DMS53 treated with DMSO at 0.1 percent for 48 hours (cell line): ENCODE data around the gene TMIGD2.
"Not testable (repeated sequence)": the region's sequence is repeated elsewhere in the genome, so short reads cannot be mapped to it uniquely, and the experiment has no call there.

Source experiments
- DNase-seq: peaks from one replicate; lab custom pipeline; 2025; ENCODE audit not compliant: unreplicated experiment; lab: John Stamatoyannopoulos, UW

TMIGD2 gene

DNA sequence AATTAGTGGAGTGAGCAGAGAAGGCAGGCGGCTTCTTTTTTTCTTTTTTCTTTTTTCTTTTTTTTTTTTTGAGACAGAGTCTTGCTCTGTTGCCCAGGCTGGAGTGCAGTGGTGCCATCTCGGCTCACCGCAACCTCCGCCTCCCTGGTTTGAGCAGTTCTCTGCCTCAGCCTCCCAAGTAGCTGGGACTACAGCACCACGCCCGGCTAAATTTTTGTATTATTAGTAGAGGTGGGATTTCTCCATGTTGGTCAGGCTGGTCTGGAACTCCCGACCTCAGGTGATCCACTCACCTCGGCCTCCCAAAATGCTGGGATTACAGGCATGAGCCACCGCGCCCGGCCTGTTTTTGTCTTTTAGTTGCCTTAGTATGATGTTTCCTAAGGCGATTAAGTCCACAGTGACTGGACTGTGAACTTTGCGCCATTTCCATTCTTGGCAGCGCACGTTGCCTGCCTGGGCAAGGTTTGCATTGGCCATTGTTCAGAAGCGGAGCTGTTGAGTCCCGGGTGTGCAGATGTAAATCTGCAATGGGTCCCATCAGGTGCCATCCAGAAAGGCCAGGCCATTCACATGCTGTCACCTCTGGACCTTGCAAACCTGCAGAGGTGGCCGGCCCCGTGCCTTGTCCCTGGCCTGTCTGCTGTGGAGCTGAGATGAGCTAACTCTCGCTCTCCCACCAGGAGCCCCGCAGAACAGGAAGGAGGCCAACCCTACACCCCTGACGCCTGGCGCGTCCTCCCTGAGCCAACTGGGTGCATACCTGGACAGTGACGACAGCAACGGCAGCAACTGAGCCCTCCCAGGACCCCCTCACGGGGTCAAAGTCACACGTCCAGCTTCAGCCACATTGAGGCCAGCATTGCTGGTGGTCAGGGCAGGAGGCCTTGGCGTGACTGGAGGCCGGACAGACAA is 34.0 kb downstream of the TMIGD2 start:
- DNase-seq, result no peak

DNA sequence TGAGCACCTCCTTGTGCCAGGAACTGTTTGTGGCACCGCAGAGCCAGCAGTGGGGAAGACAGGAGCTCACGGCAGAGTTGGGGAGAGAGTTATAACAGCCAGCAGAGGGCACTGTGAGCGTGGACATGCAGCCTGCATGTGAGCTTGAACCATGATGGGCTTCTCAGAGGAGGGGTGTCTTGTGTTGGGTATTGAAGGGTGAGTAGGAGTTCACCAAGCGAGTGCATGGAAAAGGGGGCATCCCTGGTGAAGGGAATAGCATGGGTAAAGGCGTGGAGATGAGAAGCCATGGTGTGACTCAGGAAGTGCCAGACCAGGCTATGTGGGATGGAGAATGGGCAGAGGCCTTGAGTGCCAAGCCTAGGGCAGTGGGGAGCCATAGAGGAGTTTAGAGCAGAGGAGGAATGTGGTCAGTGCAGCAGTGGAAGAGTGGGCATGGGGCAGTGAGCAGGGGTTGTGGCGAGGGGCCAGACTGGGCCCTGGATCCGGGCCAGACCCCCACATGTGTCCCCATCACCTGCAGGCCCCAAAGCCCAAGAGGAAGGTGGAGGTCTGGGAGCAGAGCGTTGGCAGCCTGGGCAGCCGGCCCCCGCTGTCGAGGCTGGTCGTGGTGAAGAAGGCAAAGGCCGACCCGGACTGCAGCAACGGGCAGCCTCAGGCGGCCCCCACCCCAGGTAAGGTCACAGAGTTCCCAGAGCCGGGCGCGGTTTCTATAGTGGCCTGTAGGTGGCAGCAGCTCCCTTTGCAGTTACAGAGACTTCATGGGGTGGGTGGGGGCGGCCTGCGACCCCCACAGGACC is 34.9 kb downstream of the TMIGD2 start:
- DNase-seq, result no peak

DNA sequence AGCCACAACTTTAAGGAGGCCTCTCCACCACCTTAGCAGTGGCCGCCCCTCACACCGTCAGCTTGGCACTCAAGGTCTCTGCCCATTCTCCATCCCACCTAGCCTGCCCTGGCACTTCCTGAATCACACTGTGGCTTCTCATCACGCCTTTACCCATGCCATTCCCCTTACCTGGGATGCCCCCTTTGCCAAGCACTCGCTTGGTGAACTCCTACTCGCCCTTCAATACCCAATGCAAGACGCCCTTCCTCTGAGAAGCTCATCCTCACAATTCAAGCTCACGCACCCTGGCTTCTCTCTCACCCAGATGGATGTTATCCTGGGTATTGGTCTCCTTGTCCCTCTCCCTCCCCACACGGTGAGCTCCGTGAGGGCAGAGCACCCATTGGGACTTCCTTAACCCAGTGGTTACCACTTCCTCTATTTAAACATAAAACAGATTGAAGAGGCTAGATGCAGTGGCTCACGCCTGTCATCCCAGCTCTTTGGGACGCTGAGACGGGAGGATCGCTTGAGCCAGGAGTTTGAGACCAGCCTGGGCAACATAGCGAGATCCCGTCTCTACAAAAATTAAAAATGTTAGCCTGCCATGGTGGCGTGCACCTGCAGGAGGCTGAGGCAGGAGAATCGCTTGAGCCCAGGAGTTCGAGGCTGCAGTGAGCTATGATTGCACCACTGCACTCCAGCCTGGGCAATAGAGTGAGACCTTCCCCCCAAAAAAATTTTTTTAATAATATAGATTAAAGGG is 35.8 kb downstream of the TMIGD2 start:
- DNase-seq, result no peak

DNA sequence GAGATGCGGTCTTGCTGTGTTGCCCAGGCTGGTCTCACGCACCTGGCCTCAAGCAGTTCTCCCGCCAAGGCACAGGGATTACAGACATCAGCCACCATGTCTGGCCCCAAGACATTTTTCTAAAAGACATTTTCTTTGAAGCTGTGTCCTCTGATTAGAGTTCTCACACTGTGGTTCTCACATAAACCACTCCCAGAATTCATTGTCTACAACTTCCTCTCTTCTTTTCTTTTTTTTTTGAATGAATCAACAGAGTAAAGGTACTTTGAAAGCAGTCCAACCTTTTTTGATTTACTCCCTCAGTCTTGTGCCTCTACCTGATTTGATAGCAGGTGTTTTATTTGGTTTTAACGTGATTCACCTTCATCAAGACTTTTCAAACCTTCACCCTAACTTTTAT is 37.4 kb downstream of the TMIGD2 start:
- no peak for DNase-seq

DNA sequence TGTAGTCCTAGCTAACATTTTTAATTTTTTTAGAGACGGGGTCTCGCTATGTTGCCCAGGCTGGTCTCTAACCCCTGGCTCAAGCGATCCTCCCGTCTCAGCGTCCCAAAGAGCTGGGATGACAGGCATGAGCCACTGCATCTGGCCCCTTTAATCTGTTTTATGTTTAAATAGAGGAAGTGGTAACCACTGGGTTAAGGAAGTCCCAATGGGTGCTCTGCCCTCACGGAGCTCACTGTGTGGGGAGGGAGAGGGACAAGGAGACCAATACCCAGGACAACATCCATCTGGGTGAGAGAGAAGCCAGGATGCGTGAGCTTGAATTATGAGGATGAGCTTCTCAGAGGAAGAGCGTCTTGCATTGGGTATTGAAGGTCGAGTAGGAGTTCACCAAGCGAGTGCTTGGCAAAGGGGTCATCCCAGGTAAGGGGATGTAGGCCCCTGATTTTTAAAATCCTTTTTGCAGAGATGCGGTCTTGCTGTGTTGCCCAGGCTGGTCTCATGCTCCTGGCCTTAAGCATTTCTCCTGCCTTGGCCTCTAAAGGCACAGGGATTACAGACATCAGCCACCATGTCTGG is 41.5 kb downstream of the TMIGD2 start:
- DNase-seq, result no peak

DNA sequence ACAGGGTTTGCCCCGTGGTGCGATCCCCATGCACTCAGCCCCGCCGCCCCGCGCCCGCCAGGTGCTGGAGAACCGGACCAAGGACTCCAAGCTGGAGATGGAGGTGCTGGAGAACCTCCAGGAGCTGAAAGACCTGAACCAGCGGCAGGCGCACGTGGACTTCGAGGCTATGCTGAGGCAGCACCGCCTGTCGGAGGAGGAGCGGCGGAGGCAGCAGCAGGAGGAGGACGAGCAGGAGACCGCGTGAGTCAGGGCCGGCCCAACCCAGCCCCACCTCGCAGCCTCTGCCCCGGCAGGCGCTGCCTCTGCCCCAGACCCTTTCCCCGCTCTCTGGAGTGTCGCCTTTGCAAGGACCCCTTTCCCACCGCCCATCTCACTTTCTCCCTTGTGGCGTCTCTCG is 44.0 kb downstream of the TMIGD2 start:
- no peak for DNase-seq

DNA sequence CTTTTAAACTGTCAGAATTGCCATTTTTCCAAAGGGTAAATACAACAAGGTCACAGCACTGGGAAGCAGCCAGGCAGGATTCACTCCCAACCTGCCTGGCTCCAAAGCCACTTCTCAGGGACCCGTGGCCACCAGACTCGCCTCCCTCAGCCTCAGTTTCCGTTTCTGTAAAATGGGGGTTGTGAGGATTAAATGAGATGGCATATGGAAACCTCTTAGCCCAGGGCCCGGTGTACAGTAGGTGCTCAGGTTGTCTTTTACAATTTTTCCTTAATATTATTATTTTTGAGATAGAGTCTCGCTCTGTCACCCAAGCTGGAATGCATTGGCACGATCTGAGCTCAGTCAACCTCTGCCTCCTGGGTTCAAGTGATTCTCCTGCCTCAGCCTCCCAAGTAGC is 45.2 kb downstream of the TMIGD2 start:
- no peak for DNase-seq

DNA sequence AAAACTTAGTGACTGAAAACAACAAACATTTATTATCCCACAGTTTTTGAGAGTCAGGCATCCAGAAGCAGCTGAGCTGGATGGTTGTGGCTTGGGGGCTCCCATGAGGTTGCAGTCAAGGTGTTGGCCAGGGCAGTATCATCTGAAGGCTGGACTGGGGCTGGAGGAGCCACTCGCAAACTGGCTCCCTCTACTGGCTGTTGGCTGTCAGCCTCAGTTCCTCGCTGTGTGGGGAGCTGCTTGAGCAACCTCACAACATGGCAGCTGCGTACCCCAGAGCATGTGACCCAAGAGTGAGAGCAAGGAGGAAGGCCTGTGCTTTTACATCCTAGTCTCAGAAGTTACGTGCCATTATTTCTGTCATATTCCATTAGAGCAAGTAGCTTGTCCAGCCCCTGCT is 45.6 kb downstream of the TMIGD2 start:
- no peak for DNase-seq

DNA sequence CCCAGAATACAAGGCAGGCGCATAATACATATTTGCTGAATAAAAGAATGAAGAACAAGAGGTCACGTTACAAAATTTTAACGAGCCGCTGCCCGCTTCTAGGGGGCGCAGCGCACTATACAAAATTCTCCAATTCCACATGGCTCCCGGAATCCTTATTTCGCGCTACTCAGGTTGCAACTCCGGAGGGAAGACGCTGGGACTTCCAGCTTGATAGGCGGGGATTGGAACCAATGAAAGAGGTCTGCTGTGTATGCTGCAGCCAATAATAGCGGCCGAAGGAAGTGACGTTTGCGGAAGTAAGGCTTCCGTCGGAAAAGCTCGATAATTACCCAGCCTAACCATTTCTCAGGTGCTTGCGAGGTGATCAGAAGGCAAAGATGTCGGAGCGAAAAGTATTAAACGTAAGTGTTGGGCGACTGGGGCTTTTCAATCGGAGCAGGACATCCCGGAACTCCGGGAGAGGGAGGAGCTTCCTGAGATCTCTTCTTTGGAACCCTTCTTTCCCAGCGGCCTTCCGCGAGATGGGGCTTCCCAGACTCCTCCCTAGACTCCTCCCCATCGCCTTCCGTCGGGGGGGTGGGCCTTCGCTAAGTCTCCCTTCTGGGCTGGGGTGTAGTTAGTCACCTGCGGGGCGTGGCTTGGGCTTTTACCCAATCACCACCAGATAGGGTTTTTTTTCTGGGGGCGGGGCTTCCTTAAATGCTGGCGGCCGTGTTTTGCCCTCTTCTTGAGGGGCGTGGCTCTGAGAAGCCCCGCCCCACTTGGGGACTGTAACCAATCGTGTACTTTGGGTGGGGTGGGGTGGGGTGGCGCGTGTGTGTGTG is 55.2 kb downstream of the TMIGD2 start, which contains the start of gene YJU2:
Gene YJU2, plus strand, starts transcription at position 314 of the 827 bp plus-strand sequence. Its CDS starts 67 bp downstream, at position 381.
- peak; percentile 91 for DNase-seq

DNA sequence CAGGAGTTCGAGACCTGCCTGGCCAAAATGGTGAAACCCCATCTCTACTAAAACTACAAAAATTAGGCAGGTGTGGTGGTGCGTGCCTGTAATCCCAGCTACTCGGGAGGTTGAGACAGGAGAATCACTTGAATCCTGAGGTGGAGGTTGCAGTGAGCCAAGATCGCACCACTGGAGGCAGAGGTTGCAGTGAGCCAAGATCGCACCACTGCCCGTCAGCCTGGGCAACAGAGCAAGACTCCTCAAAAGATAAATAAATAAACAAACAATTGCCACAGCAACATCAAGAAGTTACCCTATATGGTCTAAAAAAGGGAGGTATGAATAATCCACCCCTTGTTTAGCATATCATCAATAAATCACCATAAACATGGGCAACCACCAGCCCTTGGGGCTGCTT is 56.3 kb downstream of the TMIGD2 start:
- DNase-seq, result not testable (repeated sequence)
